SH-SY5Y (cell line): Measurements from ENCODE around the gene YARS2.

Experiments
- GATA2 ChIP-seq: IDR thresholded peaks from 2 replicates; pipeline ENCODE4 v1.6.1; 2011; ENCODE audit warnings: mild to moderate bottlenecking, low read depth, low read length
- GATA3 ChIP-seq: IDR thresholded peaks from 2 replicates; pipeline ENCODE4 v1.6.1; 2011; ENCODE audit warnings: low read depth, mild to moderate bottlenecking, low read length, moderate library complexity

YARS2 gene

DNA sequence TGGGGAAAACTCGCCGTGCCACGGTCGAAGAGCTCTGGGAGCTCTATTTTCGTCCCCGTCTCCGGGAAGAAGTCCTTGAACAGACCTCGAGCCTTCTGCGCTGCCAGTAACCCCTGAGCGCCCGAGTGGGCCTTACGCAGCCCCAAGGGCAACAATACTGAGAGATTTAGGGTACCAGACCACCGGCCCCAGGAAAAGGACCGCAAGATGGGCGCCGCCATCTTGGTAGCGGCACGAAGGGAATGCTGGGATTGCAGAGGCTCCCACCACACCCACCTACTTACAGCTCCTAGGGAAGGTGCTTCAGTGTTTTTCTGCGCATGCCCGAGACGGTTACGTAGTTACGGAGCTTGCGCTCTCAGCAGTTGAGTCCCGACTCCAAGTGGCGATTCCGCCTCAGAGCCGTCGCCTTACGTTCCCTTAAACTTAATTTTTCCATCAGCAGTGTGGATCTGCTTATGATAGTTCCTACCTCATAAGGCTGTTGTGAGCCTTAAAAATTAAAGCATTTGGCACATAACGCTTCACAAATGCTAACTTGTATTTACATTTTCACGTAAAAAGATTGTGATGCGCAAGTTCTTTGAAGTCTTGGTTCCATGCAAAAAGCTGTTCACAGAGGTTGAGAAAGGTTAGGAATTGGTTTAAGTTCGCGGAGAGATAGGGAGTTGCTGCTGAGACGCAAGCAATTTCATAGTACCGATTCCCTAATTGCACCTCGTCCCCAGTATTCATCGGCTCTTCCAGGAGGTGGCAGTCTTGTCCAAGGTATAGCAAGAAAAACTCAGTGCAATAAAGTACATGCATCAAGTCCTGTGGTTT is at the start of gene YARS2:
Gene YARS2, minus strand, starts transcription at position 244 of the 822 bp plus-strand sequence. Its CDS starts 23 bp downstream, at position 221.
- TF ChIP-seq GATA3 = no peak
- 0 out of 2 replicates have a peak, but pooled peaks have one; percentile 9 for TF ChIP-seq GATA2

DNA sequence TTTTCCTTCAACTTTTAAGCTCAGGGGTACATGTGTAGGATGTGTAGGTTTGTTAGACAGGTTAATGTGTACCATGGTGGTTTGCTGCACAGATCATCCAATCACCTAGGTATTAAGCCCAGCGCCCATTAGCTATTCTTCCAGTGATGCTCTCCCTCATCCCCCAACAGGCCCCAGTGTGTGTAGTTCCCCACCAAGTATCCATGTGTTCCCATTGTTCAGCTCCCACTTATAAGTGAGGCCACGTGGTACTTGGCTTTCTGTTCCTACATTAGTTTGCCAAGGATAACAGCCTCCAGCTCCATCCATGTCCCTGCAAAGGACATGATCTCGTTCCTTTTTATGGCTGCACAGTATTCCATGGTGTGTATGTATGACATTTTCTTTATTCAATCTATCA is 48.6 kb upstream of the YARS2 start:
- TF ChIP-seq GATA2 (no peak), GATA3 (no peak)

DNA sequence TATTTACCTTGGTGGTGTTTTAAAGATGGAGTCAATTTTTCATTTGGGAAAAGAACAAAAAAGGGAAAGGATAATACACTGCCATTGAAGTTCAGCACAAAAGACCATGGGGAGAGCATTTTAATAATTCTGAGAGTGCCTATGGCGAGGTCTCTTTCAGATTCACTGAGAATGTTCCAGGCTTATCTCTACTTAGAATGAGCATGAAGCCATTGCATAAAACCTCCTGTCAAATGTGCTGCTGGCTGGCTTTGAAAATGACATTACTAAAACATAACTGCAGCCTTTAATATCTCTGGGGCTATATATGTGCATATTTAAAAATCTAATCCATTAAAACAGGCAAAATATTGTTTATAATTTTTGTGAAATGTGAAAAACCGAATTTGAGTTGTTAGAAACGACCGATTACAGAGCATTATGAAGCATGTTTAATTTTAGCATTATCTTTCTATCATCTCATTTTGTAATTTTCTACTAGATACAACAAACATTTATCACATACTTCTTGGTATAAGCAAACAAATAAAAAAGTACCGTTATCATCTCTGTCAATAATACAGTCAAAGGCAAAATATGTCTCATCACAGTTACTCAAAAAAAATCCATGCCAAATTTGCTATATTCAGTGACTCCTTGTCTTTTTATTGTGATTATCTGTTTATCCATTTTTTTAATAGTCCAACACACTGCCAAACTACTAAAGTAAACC is 45.7 kb upstream of the YARS2 start:
- TF ChIP-seq GATA3 (no peak), GATA2 (no peak)

DNA sequence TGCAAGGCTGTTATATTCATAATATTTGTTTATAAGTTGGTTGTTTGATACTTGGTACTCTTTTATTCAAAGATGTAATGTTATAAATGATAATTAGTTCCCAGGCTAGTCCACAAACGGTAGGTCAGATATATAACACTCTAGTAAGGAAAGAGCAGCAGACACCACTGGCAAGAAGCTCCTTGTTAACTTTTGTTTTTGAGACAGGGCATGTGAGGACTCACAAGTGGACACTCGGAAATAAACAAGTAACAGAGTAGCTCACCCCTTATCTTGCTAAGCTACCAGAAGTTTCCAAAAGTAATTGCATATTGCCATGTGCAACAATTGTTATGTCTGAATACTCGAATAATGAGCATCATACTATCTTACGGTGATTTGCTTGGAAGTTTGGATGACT is 38.6 kb upstream of the YARS2 start:
- TF ChIP-seq GATA2 (no peak), GATA3 (no peak)

DNA sequence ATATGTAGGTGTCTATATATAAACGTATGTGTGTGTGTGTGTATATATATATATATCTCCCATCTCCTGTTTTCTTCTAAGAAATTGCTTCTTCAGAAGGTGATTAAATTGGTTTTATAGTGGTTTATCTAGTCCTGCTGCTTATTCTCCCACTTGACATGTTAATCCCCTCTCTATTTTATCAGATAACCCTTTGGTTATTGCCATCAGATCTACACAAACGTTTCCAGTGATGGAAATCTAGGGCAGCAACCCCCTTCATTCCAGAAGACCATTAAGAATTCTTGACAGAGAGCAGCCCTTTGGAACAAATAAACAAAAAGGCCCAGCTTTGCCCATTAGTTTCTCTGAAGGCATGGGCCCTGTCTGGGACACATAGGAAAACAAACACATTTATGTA is 34.2 kb upstream of the YARS2 start:
- no peak for TF ChIP-seq GATA2
- no peak for TF ChIP-seq GATA3

DNA sequence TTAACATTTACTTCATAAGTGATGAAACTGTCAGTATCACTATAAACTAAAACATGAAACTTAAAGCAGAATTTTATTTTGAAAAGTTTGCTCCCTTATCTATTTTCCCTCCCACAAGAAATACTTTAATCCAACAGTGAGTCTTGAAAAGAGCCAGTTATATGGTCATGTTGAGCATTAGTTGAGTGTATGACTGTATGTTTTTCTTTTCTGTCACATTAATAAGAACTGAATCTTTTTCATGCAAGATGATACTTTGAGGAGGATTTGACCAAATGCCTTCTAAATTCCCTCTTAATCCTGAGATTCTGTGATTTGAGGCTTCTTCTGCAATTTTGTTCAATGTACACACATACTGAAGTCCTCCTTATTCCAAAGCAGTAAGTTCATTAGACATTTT is 33.7 kb upstream of the YARS2 start:
- TF ChIP-seq GATA3 (no peak), GATA2 (no peak)

DNA sequence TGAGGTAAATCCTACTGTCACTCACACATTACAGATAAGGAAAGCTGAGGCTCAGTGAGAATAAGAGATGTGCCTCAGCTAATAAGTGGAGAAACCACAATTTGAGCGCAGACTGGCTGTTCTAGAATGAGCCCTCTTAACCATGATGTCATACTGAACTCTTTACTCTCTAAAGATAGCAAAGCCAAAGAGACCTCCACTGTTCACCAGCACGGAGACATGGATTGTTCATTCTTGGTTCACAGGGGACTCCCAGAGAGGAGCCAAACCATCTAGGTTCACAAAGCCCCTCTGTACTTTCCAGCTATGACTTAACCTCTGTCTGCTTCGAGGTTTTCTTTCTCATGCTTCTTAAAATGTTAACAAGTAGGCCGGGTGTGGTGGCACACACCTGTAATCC is 32.7 kb upstream of the YARS2 start:
- TF ChIP-seq GATA3 (no peak), GATA2 (no peak)

DNA sequence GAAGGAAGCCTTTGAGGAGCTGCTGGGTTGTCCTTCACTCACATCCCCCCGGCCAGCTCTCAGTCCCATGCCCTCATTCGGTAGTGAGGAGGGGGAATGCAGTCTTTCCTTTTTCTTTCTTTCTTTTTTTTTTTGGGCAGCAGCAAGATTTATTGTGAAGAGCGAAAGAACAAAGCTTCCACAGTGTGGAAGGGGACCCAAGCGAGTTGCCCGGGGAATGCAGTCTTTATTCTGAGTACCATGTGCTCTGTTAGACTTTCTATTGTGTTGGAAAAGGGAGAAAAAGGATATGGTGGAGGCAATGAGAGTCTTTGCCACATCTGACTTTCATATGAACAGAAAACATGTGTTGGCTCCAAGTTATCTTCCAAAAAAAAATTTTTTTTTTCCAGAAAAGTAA is 29.9 kb upstream of the YARS2 start:
- TF ChIP-seq GATA3 (no peak), GATA2 (no peak)

DNA sequence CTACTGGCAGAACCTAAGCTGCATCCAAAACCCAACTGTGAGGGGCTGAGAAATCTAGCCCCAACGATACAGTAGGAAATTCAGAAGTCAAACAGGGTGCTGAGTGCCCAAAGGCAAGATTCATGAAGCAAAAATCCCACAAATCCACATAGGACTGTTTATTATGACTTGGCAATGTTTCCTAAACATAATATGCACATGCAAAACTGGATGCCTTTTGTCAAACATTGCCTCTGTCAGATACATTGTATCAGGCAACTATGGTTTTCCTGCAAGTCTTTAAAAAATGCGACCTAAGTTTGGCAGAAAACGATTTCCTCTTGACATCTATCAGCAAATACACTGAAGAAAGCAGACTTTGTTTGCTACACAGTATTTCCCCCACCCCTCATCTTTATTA is 27.3 kb upstream of the YARS2 start:
- TF ChIP-seq GATA3 (no peak), GATA2 (no peak)

DNA sequence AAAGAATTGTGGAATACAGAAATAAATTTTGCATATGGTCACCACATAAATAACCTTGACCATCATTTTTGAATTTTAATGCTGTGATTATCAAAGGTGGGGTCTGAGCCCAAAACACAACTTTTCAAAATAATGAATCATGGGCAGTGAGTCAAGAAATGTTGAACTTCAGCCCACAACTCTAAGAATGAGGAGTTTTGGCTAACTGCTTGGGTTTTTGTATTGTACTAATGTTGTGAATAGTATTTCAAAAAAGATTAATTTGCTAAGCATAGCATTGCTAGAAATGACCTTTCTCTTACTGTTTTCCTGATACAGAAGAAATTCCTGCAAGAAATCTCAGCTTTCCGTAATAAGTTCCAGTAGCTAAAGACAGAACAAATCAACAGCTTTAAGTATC is 24.4 kb upstream of the YARS2 start:
- TF ChIP-seq GATA3 (no peak), GATA2 (no peak)

DNA sequence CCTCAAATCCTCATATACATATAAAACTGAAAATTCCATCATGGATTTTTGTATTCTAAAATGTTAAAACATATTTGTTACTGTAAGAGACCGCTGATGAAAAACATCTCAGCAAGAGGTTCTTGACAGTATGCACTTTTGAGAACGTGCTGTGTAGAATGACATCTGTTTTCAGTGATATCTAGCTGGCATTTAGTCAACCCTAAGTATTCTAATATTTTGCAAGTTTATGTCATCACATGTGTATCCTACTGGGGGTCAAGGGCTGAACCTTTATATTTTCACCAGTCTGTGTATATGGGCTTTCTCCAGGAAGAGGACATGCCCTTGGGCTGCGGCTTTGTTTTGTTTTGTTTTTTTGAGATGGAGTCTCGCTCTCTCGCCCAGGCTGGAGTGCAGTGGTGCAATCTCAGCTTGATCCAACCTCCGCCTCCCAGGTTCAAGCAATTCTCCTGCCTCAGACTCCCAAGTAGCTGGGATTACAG is 22.0 kb upstream of the YARS2 start:
- no peak for TF ChIP-seq GATA3
- no peak for TF ChIP-seq GATA2

DNA sequence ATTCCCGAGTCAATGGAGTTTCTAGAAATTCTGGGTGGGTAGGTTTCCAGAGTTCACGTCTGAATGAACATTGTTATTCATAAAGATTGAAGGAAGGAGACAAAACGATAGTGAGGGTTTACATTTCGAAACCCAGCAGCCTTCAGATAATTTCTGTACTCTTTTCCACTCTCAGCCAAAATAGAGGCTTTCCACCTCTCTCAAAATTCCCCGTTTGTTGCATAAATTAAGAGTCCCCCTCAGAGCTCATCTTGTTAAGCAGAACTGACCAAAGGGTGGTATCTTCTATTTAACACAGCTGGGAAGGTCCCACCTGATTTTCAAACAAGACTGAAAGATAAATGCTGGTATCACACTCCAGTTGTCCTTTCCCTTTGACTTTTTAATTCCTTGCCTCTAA is 21.5 kb upstream of the YARS2 start:
- no peak for TF ChIP-seq GATA2
- TF ChIP-seq GATA3 = no peak

DNA sequence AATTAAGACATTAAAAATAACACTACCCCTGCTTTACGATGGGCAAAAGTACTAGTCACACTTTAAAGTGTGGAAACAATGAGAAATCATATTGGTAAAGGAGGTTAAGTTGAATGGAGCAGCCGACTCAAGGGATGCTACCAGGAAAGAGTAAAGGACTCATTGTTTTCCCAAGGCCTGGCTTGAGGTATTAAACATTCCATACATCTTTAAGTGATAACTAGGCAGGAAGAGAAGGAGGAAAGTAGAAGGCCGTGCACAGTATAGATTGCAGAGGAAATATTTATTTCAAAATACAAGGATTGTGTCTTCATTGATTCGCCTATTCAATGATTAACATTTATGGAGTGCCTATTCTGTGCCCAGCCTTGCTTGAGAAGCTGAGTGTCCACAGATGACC is 20.6 kb upstream of the YARS2 start:
- TF ChIP-seq GATA3 = no peak
- no peak for TF ChIP-seq GATA2

DNA sequence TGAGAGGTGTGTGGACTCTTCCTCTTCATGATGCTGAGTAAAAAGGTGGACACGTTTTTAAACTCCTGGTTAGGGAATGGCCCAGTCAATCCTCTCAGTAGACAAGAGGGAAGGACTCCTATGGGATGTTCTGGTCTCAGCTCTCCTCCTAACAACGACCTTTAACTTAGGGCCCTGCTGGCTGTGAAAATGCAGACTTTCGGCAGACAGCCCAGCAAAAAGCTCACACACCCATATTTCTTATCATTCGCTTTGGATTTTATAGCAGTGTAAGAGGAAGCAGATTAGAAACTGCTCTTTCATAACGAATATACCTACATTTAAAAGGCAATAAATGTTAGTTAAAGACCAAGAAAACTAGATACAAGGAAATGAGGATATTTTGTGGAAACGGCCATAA is 18.0 kb upstream of the YARS2 start:
- TF ChIP-seq GATA3 = no peak
- no peak for TF ChIP-seq GATA2

DNA sequence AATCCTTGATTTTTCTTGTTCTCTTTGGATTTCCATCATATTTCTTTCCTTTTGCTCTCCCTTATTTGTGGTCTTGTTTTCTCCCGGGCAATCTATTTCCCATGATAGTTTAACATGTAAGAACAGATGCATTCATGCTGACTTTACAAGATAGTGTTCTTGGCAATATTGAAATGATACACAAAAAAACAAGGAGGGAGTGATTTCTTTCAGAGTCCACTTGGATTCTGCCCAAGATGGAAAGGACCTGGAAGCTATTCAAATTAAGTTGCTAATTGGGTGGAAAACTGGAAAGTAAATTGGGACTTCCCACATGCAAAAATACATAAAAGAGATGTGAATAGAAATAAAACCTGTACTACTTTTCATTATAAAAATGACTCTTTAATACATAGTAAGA is 14.4 kb upstream of the YARS2 start:
- no peak for TF ChIP-seq GATA3
- no peak for TF ChIP-seq GATA2

DNA sequence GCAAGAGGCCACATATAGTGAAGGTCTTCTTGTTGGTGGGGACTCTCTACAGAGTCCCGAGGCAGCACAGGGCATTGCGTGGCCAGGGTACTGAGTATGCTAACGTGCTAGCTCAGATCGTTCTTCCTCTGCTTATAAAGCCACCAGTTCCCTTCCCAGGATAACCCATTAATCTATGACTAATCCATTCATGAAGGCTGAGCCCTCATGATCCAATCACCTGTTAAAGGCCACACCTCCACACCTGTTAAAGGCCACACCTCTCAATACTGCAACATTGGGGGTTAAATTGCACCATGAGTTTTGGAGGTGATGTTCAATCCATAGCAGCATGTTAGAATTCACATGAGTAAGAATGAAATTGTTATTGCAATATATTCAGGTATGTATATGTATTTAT is 12.8 kb upstream of the YARS2 start:
- no peak for TF ChIP-seq GATA3
- TF ChIP-seq GATA2 = no peak
